K562 (cell line): ENCODE measurements around the gene ABLIM1. TPM values are rescaled to one million over a fixed set of nuclear protein-coding genes. Genes with fewer than 3 reads are reported as not detected.

Experiments used
- ATAC-seq: fragments of 200-7000 bp; cut with Tn5 transposase; 3 replicates; pipeline ENCODE4 v1.9.1; 2020; ENCODE audit warnings: moderate library complexity
- BruUV-seq: library from RNA; stranded (reverse); fragments of 400-500 nt; replicated peaks from 2 replicates; lab custom pipeline; 2021; lab: Mats Ljungman, UMichigan
- CTCF ChIA-PET: fragments of 300-600 bp; formaldehyde crosslinking; extraction: SDS; loops from one replicate; lab custom pipeline; 2021; ENCODE audit warnings: low intra/inter-chr PET ratio; lab: Yijun Ruan, JAX
- POLR2A ChIA-PET: fragments of 300-600, 350-650 bp; sonication (Branson Sonifier 250); formaldehyde crosslinking; extraction: SDS; loops from one replicate; lab custom pipeline; 2021; ENCODE audit warnings: antibody characterized with exemption, inconsistent platforms; lab: Yijun Ruan, JAX
- DNase-seq, 4 experiments: peaks; one replicate each; pipeline versions ENCODE4 v3.0.0 to v3.0.0-alpha.2; 2011 to 2018; ENCODE audit warnings: low spot score in 3 of 4, mixed read lengths in 3 of 4; ENCODE audit errors: extremely low read depth in 1 of 4
- FAIRE-seq: peaks from 2 replicates; lab custom pipeline; 2011; peaks lifted over from hg19 to GRCh38; lab: Jason Lieb, UNC
- H2AFZ ChIP-seq: 2 replicates; pipeline ENCODE4 v1.6.0; 2011; ENCODE audit warnings: low read depth, low read length, control low read depth, inconsistent platforms
- H3K27ac ChIP-seq: fragments of 200-600 bp; 3 replicates; pipeline ENCODE4 v1.8.0; 2011; ENCODE audit warnings: low read depth, mild to moderate bottlenecking, control low read depth, inconsistent platforms, low read length, moderate library complexity, mixed read lengths; ENCODE audit errors: extremely low read depth
- H3K27me3 ChIP-seq, 2 experiments: fragments of 300-600 bp in 1 of 2; 2 replicates in 1 of 2; 3 replicates in 1 of 2; pipeline versions ENCODE4 v1.6.0 to v1.8.0; 2011; ENCODE audit warnings: inconsistent platforms in 2 of 2, low read length in 2 of 2, mild to moderate bottlenecking in 1 of 2, mixed read lengths in 1 of 2, moderate library complexity in 1 of 2; ENCODE audit not compliant: control insufficient read depth in 2 of 2, insufficient read depth in 2 of 2
- H3K36me3 ChIP-seq: fragments of 300-600 bp; 3 replicates; pipeline ENCODE4 v1.8.0; 2011; ENCODE audit warnings: mild to moderate bottlenecking, low read length, inconsistent platforms; ENCODE audit not compliant: control insufficient read depth, insufficient read depth
- H3K4me1 ChIP-seq, 2 experiments: fragments of 200-600 bp in 1 of 2; replicated peaks in 1 of 2; 2 replicates in 1 of 2; 3 replicates in 1 of 2; pipeline versions ENCODE4 v1.5.1 to v1.8.0; 2011; ENCODE audit warnings: inconsistent platforms in 2 of 2, low read length in 2 of 2, mild to moderate bottlenecking in 1 of 2, mixed read lengths in 1 of 2, moderate library complexity in 1 of 2; ENCODE audit not compliant: control insufficient read depth in 2 of 2, insufficient read depth in 2 of 2
- H3K4me2 ChIP-seq: 2 replicates; pipeline ENCODE4 v1.6.1; 2011; ENCODE audit warnings: low read length, control low read depth, inconsistent platforms, mixed read lengths; ENCODE audit not compliant: insufficient read depth
- H3K4me3 ChIP-seq: fragments of 200-600 bp; sonication (generic), shearing (Covaris generic); 2 replicates; pipeline ENCODE4 v1.5.1; 2016; ENCODE audit warnings: control low read depth, inconsistent platforms
- H3K79me2 ChIP-seq: fragments of 200-600 bp; 3 replicates; pipeline ENCODE4 v1.8.0; 2011; ENCODE audit warnings: low read length, inconsistent platforms; ENCODE audit not compliant: control insufficient read depth, insufficient read depth
- H3K9ac ChIP-seq, 2 experiments: 2 replicates each; pipeline versions ENCODE4 v1.6.0 to v1.6.1; 2011; ENCODE audit warnings: low read depth in 2 of 2, low read length in 2 of 2, control low read depth in 1 of 2, inconsistent platforms in 1 of 2, mild to moderate bottlenecking in 1 of 2, mixed read lengths in 1 of 2; ENCODE audit not compliant: insufficient read depth in 1 of 2
- H3K9me1 ChIP-seq: one replicate; pipeline ENCODE4 v1.6.0; 2011; ENCODE audit warnings: inconsistent platforms, mild to moderate bottlenecking, low read length, moderate library complexity; ENCODE audit not compliant: control insufficient read depth, insufficient read depth
- H3K9me3 ChIP-seq: replicated peaks from 2 replicates; pipeline ENCODE4 v1.5.1; 2011; ENCODE audit warnings: low read depth, low read length, inconsistent platforms; ENCODE audit not compliant: control insufficient read depth, insufficient read depth
- H4K20me1 ChIP-seq: replicated peaks from 2 replicates; pipeline ENCODE4 v1.6.1; 2011; ENCODE audit warnings: low read length, inconsistent platforms, mixed read lengths; ENCODE audit not compliant: control insufficient read depth, insufficient read depth
- BRCA1 ChIP-seq, 2 experiments: fragments of 450-650 bp in 1 of 2; sonication (generic) in 1 of 2; formaldehyde crosslinking in 1 of 2; IDR thresholded peaks; 2 replicates each; pipeline versions ENCODE4 v1.5.0 to v1.6.1; 2017 to 2020; ENCODE audit warnings: mild to moderate bottlenecking in 1 of 2, missing genetic modification reagents in 1 of 2
- CBFA2T2 ChIP-seq: fragments of 450-650 bp; conservative IDR thresholded peaks from 2 replicates; pipeline ENCODE4 v1.6.1; 2017; ENCODE audit warnings: mild to moderate bottlenecking
- COPS2 ChIP-seq: fragments of 450-650 bp; conservative IDR thresholded peaks from 2 replicates; pipeline ENCODE4 v1.6.1; 2016; ENCODE audit warnings: mild to moderate bottlenecking, moderate library complexity
- FOXK2 ChIP-seq, 2 experiments: fragments of 450-650 bp; IDR thresholded peaks in 1 of 2; conservative IDR thresholded peaks in 1 of 2; 2 replicates each; pipeline ENCODE4 v1.6.1; 2016; ENCODE audit warnings: low read depth in 2 of 2, mild to moderate bottlenecking in 1 of 2
- HDAC2 ChIP-seq: fragments of 450-650 bp; IDR thresholded peaks from 2 replicates; pipeline ENCODE4 v1.6.1; 2016; ENCODE audit warnings: mild to moderate bottlenecking
- ILK ChIP-seq: fragments of 450-650 bp; IDR thresholded peaks from 2 replicates; pipeline ENCODE4 v1.6.1; 2016; ENCODE audit warnings: missing genetic modification characterization, low read depth, mild to moderate bottlenecking, missing compliant biosample characterization, moderate library complexity, borderline replicate concordance
- PRMT5 ChIP-seq: sonication (generic); formaldehyde crosslinking; IDR thresholded peaks from 2 replicates; pipeline ENCODE4 v1.5.0; 2020; ENCODE audit warnings: missing genetic modification reagents
- RAD51 ChIP-seq: fragments of 450-650 bp; IDR thresholded peaks from 2 replicates; pipeline ENCODE4 v1.7.1; 2016; ENCODE audit warnings: low read depth, mild to moderate bottlenecking, borderline replicate concordance
- TCF7 ChIP-seq: sonication (generic); IDR thresholded peaks from 2 replicates; pipeline ENCODE4 v1.6.1; 2016; ENCODE audit warnings: antibody characterized with exemption, borderline replicate concordance
- ZNF583 ChIP-seq: fragments of 250-450 bp; sonication (Bioruptor Pico); IDR thresholded peaks from 2 replicates; pipeline ENCODE4 v1.4.0; 2020
- WGBS: fragments of 100-300 bp; shearing (Covaris generic); methylation state at CpG from one replicate; pipeline ENCODE4 v1.1.6; 2016; ENCODE audit warnings: low coverage, mixed read lengths; ENCODE audit not compliant: insufficient coverage; ENCODE audit errors: missing lambda C conversion rate; 5-methylcytosine and 5-hydroxymethylcytosine counted together
- in situ Hi-C: fragments of 300-500 bp; cut with MboI; formaldehyde crosslinking; loops from 4 replicates; pipeline ENCODE4 v1.15.0; 2018; ENCODE audit warnings: inconsistent platforms, mixed read lengths
- intact Hi-C: fragments of 100-400 bp; cut with micrococcal nuclease; formaldehyde crosslinking; loops from 2 replicates; pipeline ENCODE4 v1.14.2; 2022
- polyA plus RNA-seq, 8 experiments: library from polyadenylated mRNA; depleted of rRNA in 4 of 8; stranded (reverse) in 5 of 8; unstranded in 3 of 8; fragments of >200 nt; fragmentation: Nextera tagmentation in 2 of 8; fragmentation: Illumina TruSeq in 1 of 8; extraction: Ambion mirVana in 2 of 8; extraction: Trizol in 1 of 8; gene quantifications; 2 replicates each; pipeline versions ENCODE4 v1.2.1 to v1.2.3, GENCODE V29; 2011 to 2014; ENCODE audit warnings: inconsistent platforms in 1 of 8, missing spikeins in 1 of 8
- total RNA-seq, 7 experiments: library from RNA; depleted of rRNA in 6 of 7; stranded (reverse); fragments of >200 nt in 6 of 7; fragmentation: Illumina TruSeq in 2 of 7; extraction: Trizol in 2 of 7; gene quantifications; 2 replicates each; pipeline versions ENCODE4 v1.2.1 to v1.2.3, GENCODE V29; 2011 to 2021; ENCODE audit warnings: low replicate concordance in 1 of 7
- TF ChIP-seq, protein P1 (sequence below): fragments of 450-650 bp; IDR thresholded peaks from 2 replicates; pipeline ENCODE4 v1.6.1; 2016; ENCODE audit warnings: low read depth, mild to moderate bottlenecking, moderate library complexity
- TF ChIP-seq, protein P2 (sequence below), 2 experiments: fragments of 450-650 bp; conservative IDR thresholded peaks; 2 replicates each; pipeline ENCODE4 v1.6.1; 2017; ENCODE audit warnings: mild to moderate bottlenecking in 2 of 2, moderate library complexity in 2 of 2

ABLIM1 gene
- total and polyA plus RNA-seq, 9 of the 15 experiments (the other 6 are each of a cell fraction or from before 2014, with no cell fraction given), result 0.07 to 0.49 (median 0.14) TPM; not detected in 6

- no peaks in the 10 kb centered on the region for H3K36me3 ChIP-seq
- DNase-seq (no peak), FAIRE-seq (no peak)
- no peaks in the 10 kb centered on the region for H3K9me3 ChIP-seq
- 0% methylated on average over 3 of the region's 3 CpGs for WGBS
- no peaks in the 10 kb centered on the region for H3K4me1 ChIP-seq
- no TSS peak for BruUV-seq
- no peak overlapping the region for H3K4me3 ChIP-seq
- CTCF ChIA-PET, result no interaction called here
- H3K4me2 ChIP-seq, result no peak overlapping the region
- no peaks in the 10 kb centered on the region for H3K9me1 ChIP-seq
- H3K9ac ChIP-seq, result no peak overlapping the region
- H3K27ac ChIP-seq, result no peak overlapping the region
- TF ChIP-seq ZNF583 (CRISPR knock-in tag), result no peak
- TF ChIP-seq TCF7, result no peak
- no peak for TF ChIP-seq BRCA1 (IDR thresholded peaks at IDR 0.05)
- TF ChIP-seq BRCA1 (CRISPR knock-in tag; IDR thresholded peaks at IDR 0.05), result no peak
- no peak for TF ChIP-seq HDAC2
- TF ChIP-seq, protein P1, sequence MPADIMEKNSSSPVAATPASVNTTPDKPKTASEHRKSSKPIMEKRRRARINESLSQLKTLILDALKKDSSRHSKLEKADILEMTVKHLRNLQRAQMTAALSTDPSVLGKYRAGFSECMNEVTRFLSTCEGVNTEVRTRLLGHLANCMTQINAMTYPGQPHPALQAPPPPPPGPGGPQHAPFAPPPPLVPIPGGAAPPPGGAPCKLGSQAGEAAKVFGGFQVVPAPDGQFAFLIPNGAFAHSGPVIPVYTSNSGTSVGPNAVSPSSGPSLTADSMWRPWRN, result no peak
- TF ChIP-seq, protein P2, sequence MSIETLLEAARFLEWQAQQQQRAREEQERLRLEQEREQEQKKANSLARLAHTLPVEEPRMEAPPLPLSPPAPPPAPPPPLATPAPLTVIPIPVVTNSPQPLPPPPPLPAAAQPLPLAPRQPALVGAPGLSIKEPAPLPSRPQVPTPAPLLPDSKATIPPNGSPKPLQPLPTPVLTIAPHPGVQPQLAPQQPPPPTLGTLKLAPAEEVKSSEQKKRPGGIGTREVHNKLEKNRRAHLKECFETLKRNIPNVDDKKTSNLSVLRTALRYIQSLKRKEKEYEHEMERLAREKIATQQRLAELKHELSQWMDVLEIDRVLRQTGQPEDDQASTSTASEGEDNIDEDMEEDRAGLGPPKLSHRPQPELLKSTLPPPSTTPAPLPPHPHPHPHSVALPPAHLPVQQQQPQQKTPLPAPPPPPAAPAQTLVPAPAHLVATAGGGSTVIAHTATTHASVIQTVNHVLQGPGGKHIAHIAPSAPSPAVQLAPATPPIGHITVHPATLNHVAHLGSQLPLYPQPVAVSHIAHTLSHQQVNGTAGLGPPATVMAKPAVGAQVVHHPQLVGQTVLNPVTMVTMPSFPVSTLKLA (conservative IDR thresholded peaks at IDR 0.05), result no peak
- TF ChIP-seq FOXK2 (conservative IDR thresholded peaks at IDR 0.05 in 1 of 2, IDR thresholded peaks at IDR 0.05 in 1 of 2; ENCODE audit: low read depth in 2 of 2), result no peak
- no peak for TF ChIP-seq COPS2
- TF ChIP-seq RAD51, result no peak
- no peak for TF ChIP-seq PRMT5 (CRISPR knock-in tag)
- TF ChIP-seq CBFA2T2, result no peak
- TF ChIP-seq ILK (tag), result no peak
- TF ChIP-seq, all 486 proteins: peak for 0
- Histone ChIP-seq H2AFZ (no peak overlapping the region), H4K20me1 (no peaks in the 10 kb centered on the region; the same call in 1 of the 2 replicates), H3K79me2 (no peaks in the 10 kb centered on the region), H3K27me3 (no peaks in the 10 kb centered on the region; a peak in 1 of 5 replicates)
- in situ Hi-C loops (no loop called here), intact Hi-C loops (no loop called here)
- no peak for ATAC-seq
- POLR2A ChIA-PET, result no interaction called here
Measured at GRCh38 chr10:114516356-114516755, 141.7 kb downstream of the ABLIM1 start.
